Measurements from ENCODE around the gene OR3A3.
"Not testable (repeated sequence)": the region's sequence is repeated elsewhere in the genome, so short reads cannot be mapped to it uniquely, and the experiment has no call there.

OR3A3 gene

DNA sequence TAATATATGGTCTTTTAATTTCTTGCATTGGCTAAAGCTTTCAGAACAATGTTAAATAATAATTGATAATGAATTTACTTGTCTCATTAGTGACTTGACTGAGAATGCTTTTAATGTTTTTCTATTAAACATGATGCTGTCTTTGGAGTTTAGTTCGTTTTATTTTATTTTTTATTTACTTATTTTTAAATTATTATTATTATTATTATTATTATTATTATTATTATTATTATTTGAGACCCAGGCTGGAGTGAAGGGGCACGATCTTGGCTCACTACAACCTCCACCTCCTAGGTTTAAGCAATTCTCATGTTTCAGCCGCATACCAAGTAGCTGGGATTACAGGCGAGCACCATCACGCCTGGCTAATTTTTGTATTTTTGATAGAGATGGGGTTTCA lies 4.4 kb downstream of the OR3A3 start:
- Histone ChIP-seq H3K9me2 (replicated peaks; ENCODE audit: low read depth, low read length) (no peaks in the 10 kb centered on the region), H3K36me3 (ENCODE audit: insufficient read depth, low read length) (no peaks in the 10 kb centered on the region), H3K9me3 (ENCODE audit: insufficient read depth, low read depth, low read length) (no peaks in the 10 kb centered on the region), H4K20me1 (ENCODE audit: insufficient read depth, low read length, poor library complexity, severe bottlenecking) (no peaks in the 10 kb centered on the region), H3K4me3 (ENCODE audit: low read length, poor library complexity, severe bottlenecking) (no peak overlapping the region), H3K9ac (ENCODE audit: low read depth, low read length, poor library complexity, severe bottlenecking) (no peak overlapping the region), H3K79me2 (ENCODE audit: insufficient read depth, low read length) (no peaks in the 10 kb centered on the region), H3F3A (ENCODE audit: low read depth) (no peaks in the 10 kb centered on the region), H3K4me1 (ENCODE audit: insufficient read depth, low read length, poor library complexity, severe bottlenecking) (no peaks in the 10 kb centered on the region), H3K4me2 (ENCODE audit: low read depth, low read length, poor library complexity, severe bottlenecking) (no peak overlapping the region), H3K27me3 (ENCODE audit: insufficient read depth, low read length, poor library complexity, severe bottlenecking) (no peaks in the 10 kb centered on the region), H2AFZ (ENCODE audit: low read length) (no peak overlapping the region)
- TF ChIP-seq EZH2phosphoT487 (IDR thresholded peaks at IDR 0.05; ENCODE audit: borderline replicate concordance): no peak
- TF ChIP-seq, protein P1, sequence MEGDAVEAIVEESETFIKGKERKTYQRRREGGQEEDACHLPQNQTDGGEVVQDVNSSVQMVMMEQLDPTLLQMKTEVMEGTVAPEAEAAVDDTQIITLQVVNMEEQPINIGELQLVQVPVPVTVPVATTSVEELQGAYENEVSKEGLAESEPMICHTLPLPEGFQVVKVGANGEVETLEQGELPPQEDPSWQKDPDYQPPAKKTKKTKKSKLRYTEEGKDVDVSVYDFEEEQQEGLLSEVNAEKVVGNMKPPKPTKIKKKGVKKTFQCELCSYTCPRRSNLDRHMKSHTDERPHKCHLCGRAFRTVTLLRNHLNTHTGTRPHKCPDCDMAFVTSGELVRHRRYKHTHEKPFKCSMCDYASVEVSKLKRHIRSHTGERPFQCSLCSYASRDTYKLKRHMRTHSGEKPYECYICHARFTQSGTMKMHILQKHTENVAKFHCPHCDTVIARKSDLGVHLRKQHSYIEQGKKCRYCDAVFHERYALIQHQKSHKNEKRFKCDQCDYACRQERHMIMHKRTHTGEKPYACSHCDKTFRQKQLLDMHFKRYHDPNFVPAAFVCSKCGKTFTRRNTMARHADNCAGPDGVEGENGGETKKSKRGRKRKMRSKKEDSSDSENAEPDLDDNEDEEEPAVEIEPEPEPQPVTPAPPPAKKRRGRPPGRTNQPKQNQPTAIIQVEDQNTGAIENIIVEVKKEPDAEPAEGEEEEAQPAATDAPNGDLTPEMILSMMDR (conservative IDR thresholded peaks at IDR 0.05; ENCODE audit: low read length): no peak

DNA sequence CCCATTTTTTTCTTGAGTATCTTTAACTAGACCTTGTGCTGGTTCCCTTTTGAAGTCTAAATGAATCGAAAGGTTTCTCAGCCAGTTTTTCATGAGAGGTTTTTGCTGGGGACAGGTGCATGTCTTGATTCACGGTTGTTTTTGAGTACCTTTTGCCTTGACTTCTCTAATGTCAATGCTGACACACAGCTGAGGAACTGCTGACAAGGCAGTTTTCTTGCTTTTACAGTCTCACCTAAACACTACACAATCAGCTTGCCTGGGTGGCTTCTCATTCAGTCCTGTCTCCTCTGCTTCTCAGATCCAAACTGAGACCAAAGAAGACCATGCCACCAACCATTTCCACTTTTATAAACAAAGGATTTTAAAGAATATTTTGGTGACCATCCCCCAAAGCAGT lies 7.1 kb downstream of the OR3A3 start:
- no peaks in the 10 kb centered on the region for H3K79me2 ChIP-seq (ENCODE audit: insufficient read depth, low read length)
- no peaks in the 10 kb centered on the region for H3K36me3 ChIP-seq (ENCODE audit: insufficient read depth, low read length)
- TF ChIP-seq EZH2phosphoT487 (IDR thresholded peaks at IDR 0.05; ENCODE audit: borderline replicate concordance): no peak
- TF ChIP-seq, protein P1 (conservative IDR thresholded peaks at IDR 0.05; ENCODE audit: low read length): no peak
- H4K20me1 ChIP-seq (ENCODE audit: insufficient read depth, low read length, poor library complexity, severe bottlenecking): no peaks in the 10 kb centered on the region
- H2AFZ ChIP-seq (ENCODE audit: low read length): no peak overlapping the region
- no peaks in the 10 kb centered on the region for H3K27me3 ChIP-seq (ENCODE audit: insufficient read depth, low read length, poor library complexity, severe bottlenecking)
- no peaks in the 10 kb centered on the region for H3K9me2 ChIP-seq (replicated peaks; ENCODE audit: low read depth, low read length)
- H3K4me2 ChIP-seq (ENCODE audit: low read depth, low read length, poor library complexity, severe bottlenecking): no peak overlapping the region
- no peaks in the 10 kb centered on the region for H3K9me3 ChIP-seq (ENCODE audit: insufficient read depth, low read depth, low read length)
- H3K4me1 ChIP-seq (ENCODE audit: insufficient read depth, low read length, poor library complexity, severe bottlenecking): no peaks in the 10 kb centered on the region
- no peak overlapping the region for H3K4me3 ChIP-seq (ENCODE audit: low read length, poor library complexity, severe bottlenecking)
- no peak overlapping the region for H3K9ac ChIP-seq (ENCODE audit: low read depth, low read length, poor library complexity, severe bottlenecking)
- H3F3A ChIP-seq (ENCODE audit: low read depth): no peaks in the 10 kb centered on the region

DNA sequence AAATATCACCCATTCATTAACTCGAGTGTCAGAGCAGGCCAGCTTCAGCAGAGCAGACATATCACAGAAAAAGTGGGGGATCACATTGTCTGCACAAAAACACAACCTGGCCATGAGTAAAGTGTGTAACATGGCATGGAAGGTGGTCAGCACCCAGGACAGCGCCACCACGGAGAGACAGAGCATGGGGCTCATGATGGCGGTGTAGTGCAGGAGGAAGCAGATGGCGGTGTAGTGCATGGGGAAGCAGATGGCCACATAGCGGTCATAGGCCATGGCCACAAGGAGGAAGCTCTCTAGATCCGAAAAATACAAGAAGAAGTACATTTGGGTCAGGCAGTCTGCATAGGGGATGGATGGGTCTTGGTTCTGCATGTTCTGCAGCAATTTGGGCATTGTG lies 22.0 kb downstream of the OR3A3 start:
- not testable (repeated sequence) for H3K4me3 ChIP-seq (ENCODE audit: low read length, poor library complexity, severe bottlenecking); H3K9me3 ChIP-seq (ENCODE audit: insufficient read depth, low read depth, low read length); H3K4me2 ChIP-seq (ENCODE audit: low read depth, low read length, poor library complexity, severe bottlenecking); H3K79me2 ChIP-seq (ENCODE audit: insufficient read depth, low read length); H3K4me1 ChIP-seq (ENCODE audit: insufficient read depth, low read length, poor library complexity, severe bottlenecking); H3K9me2 ChIP-seq (replicated peaks; ENCODE audit: low read depth, low read length); H2AFZ ChIP-seq (ENCODE audit: low read length); H3K27me3 ChIP-seq (ENCODE audit: insufficient read depth, low read length, poor library complexity, severe bottlenecking); H3K9ac ChIP-seq (ENCODE audit: low read depth, low read length, poor library complexity, severe bottlenecking); H4K20me1 ChIP-seq (ENCODE audit: insufficient read depth, low read length, poor library complexity, severe bottlenecking); H3K36me3 ChIP-seq (ENCODE audit: insufficient read depth, low read length); H3F3A ChIP-seq (ENCODE audit: low read depth)

DNA sequence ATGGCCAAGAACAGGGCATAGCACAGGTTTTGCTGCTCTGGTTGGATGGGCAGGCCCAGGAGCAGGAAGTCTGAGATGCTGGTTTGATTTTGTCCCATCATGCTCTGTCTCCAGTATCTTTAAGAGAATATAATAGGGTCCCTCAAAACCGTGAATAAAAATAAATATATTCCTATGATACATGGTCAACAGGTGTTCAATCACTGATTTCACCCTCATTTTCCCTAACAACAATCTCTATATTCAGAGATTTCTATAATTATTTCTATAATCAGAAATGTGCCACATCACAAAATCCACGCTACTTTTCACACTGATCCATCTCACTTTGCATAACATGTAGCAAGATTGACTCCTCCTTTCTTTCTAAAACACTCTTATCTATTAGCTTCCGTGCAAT lies 22.6 kb downstream of the OR3A3 start, which contains the start of gene OR1E2:
TSS of gene OR1E2 (minus strand) at position 101 of the 400 bp plus-strand sequence. CDS start at position 101, 0 bp downstream.
- Histone ChIP-seq H3F3A (ENCODE audit: low read depth) (no peaks in the 10 kb centered on the region), H3K4me1 (ENCODE audit: insufficient read depth, low read length, poor library complexity, severe bottlenecking) (no peaks in the 10 kb centered on the region), H3K4me2 (ENCODE audit: low read depth, low read length, poor library complexity, severe bottlenecking) (no peak within 1 kb of the TSS), H2AFZ (ENCODE audit: low read length) (no peak within 1 kb of the TSS), H3K9me3 (ENCODE audit: insufficient read depth, low read depth, low read length) (no peaks in the 10 kb centered on the region), H3K27me3 (ENCODE audit: insufficient read depth, low read length, poor library complexity, severe bottlenecking) (no peaks in the 10 kb centered on the region), H3K79me2 (ENCODE audit: insufficient read depth, low read length) (no peaks in the 10 kb centered on the region), H4K20me1 (ENCODE audit: insufficient read depth, low read length, poor library complexity, severe bottlenecking) (no peaks in the 10 kb centered on the region), H3K9me2 (replicated peaks; ENCODE audit: low read depth, low read length) (no peaks in the 10 kb centered on the region), H3K36me3 (ENCODE audit: insufficient read depth, low read length) (no peaks in the 10 kb centered on the region), H3K9ac (ENCODE audit: low read depth, low read length, poor library complexity, severe bottlenecking) (no peak within 1 kb of the TSS), H3K4me3 (ENCODE audit: low read length, poor library complexity, severe bottlenecking) (no peak within 1 kb of the TSS)
- no peak for TF ChIP-seq EZH2phosphoT487 (IDR thresholded peaks at IDR 0.05; ENCODE audit: borderline replicate concordance)
- TF ChIP-seq, protein P1 (conservative IDR thresholded peaks at IDR 0.05; ENCODE audit: low read length): no peak
